ENCODE measurements around the gene FOS. TPM values are rescaled to one million over a fixed set of nuclear protein-coding genes. Genes with fewer than 3 reads are reported as not detected.

FOS gene
- total RNA-seq, 4 donors from 2014 or later: 77.0 to 526 (median 215) TPM

DNA sequence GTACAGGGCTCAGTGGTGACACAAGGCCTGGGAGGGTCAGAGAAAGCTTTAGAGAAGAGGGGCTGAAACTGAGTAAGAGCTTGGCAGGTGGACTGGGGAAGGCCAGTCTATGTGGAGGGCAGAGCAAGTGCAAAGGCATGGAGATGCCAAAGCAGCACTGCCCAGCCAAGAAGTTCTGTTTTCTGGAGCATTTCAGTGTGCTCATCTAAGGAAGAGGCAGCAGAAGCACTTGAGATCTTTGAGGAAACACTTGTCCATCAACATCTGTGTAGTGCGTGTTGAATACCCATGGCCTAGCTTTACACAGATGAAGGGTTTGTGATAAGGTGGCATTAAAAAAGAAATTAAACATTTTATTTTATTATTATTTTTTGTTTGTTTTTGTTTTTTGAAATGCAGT, 52.8 kb downstream of the FOS start:
- TF ChIP-seq, protein P1, sequence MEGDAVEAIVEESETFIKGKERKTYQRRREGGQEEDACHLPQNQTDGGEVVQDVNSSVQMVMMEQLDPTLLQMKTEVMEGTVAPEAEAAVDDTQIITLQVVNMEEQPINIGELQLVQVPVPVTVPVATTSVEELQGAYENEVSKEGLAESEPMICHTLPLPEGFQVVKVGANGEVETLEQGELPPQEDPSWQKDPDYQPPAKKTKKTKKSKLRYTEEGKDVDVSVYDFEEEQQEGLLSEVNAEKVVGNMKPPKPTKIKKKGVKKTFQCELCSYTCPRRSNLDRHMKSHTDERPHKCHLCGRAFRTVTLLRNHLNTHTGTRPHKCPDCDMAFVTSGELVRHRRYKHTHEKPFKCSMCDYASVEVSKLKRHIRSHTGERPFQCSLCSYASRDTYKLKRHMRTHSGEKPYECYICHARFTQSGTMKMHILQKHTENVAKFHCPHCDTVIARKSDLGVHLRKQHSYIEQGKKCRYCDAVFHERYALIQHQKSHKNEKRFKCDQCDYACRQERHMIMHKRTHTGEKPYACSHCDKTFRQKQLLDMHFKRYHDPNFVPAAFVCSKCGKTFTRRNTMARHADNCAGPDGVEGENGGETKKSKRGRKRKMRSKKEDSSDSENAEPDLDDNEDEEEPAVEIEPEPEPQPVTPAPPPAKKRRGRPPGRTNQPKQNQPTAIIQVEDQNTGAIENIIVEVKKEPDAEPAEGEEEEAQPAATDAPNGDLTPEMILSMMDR (IDR thresholded peaks at IDR 0.05; ENCODE audit: low read depth): no peak

Small RNA genes lying within 50 kb of the gene (small RNA-seq; reads per million reads assigned to genes)
- gene RF00004: not detected

Other genes starting within 250 kb of the FOS start
- gene MLH3, start 227.4 kb upstream of the FOS start, total RNA-seq: 10 to 100 TPM; 27.4 to 41.9 (median 31.1) TPM
- 10 to 100 TPM in 3 of 4 donors, 1 to 10 TPM in 1; 8.1 to 14.1 (median 11.5) TPM for gene ACYP1, start 214.8 kb upstream of the FOS start, total RNA-seq
- gene ZC2HC1C, start 209.2 kb upstream of the FOS start, total RNA-seq: 1 to 10 TPM in 2 of 4 donors, under 1 TPM in 2; 0.51 to 4.2 (median 1.6) TPM
- 10 to 100 TPM; 47.1 to 66.1 (median 59.4) TPM for gene NEK9, start 151.8 kb upstream of the FOS start, total RNA-seq
- 100 to 1,000 TPM; 226 to 421 (median 365) TPM for gene TMED10, start 102.2 kb upstream of the FOS start, total RNA-seq
- 100 to 1,000 TPM in 2 of 4 donors, 10 to 100 TPM in 2; 42.7 to 118 (median 96.9) TPM for gene JDP2, start 149.2 kb downstream of the FOS start, total RNA-seq
- gene BATF, start 243.6 kb downstream of the FOS start, total RNA-seq: 10 to 100 TPM in 1 of 4 donors, 1 to 10 TPM in 3; 7.3 to 18.3 (median 9.4) TPM